NCI-H128 (cell line): ENCODE data around the gene LAMB4.

Experiments
- DNase-seq: peaks from one replicate; lab custom pipeline; 2025; ENCODE audit not compliant: unreplicated experiment; lab: John Stamatoyannopoulos, UW

The LAMB4 gene

DNA sequence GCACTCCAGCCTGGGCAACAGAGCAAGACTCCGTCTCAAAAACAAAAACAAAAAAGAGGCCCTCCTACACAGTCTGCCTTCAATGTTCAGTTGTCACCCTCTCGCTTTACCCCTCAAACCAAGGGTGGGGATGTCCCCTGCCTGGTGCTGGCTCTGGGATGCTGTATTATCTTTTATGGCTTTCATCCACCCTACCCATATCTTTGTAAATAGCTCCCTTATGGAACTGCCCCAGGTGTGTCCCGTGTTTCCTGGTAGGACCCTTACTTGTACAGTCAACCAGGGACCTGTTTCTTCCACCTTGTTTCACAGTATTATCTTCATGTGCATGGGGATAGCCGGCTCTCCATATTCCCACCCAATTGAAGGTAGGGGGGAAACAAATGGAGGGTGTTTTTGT is 111.5 kb downstream of the LAMB4 start:
- no peak for DNase-seq

DNA sequence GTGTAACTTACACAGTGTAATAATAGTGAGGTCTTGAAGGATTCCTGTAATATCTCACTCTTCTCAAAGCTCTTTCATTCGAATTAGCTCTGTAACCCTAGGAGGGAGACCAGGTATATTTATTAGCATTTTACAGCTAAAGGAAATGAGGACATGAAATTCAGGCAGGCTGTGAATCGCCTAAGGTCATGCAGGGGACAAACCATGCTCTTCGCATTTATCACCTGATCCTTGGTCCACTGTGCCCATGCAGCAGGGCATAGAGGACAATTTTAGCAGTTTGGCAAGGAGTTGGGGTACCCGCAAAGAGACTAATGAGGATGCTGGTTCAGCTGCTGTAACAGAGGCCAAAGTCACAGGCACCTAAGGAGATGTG is 112.4 kb downstream of the LAMB4 start:
- no peak for DNase-seq

DNA sequence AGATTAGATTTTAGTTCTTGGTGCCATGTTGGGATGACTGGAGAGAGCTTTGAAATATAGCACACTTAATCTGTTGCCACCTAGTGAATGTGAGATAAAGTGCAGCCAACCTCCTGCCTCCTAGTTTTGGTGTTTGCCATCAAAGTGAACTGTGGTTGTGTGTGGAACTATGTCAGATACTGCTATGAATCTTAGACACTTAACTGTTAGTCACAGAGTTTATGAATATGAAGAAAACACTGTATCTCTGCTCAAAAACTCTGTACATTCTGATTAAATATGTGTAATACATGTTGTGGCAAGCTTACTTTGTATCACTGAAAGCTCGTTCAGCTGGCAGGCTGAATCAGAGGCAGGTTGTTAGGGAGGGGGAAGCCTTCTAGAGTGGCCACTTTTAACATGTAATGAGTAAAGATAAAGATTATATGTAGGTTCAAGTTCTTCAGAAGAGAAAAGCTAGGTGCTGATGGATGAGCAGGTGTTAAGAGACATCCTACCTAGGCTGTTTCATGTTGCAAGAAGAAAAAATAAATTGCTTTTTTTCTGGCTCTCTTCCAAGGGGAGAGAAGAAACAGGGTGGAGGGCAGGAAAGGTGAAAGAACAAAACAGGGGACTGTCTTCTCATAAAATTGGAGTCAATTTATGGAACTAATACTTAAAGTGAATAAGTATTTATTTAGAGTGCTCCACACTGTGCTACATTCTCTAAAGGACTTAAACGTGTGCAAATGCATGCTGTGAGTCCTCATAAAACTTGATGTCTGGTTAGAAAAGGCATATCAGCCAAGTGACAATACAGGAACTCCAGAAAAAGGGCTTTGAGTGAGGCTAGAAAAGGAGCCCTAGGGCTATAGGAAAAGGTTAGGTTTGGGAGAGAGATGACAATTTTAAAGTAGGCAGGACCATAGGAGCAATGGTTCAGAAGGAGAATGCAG is 113.1 kb downstream of the LAMB4 start:
- no peak for DNase-seq

DNA sequence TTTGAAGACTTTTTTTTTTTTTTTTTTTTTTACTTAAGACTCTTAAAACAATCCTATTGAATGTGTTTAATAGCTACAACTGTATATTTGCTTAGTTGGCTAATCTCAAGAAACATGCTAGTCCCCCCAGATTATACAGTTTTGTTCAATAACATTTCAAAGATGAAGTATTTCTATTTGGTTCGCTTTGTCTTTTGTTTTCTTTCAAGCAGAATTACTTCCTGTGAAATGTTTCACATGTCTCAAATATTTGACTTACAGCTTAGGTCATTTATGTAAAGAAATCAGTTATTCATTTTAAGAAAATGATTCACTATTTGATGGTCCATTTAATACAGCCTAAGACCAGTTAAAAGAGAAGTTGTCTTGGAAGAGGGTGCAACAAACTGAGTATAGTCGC is 114.4 kb downstream of the LAMB4 start:
- no peak for DNase-seq

DNA sequence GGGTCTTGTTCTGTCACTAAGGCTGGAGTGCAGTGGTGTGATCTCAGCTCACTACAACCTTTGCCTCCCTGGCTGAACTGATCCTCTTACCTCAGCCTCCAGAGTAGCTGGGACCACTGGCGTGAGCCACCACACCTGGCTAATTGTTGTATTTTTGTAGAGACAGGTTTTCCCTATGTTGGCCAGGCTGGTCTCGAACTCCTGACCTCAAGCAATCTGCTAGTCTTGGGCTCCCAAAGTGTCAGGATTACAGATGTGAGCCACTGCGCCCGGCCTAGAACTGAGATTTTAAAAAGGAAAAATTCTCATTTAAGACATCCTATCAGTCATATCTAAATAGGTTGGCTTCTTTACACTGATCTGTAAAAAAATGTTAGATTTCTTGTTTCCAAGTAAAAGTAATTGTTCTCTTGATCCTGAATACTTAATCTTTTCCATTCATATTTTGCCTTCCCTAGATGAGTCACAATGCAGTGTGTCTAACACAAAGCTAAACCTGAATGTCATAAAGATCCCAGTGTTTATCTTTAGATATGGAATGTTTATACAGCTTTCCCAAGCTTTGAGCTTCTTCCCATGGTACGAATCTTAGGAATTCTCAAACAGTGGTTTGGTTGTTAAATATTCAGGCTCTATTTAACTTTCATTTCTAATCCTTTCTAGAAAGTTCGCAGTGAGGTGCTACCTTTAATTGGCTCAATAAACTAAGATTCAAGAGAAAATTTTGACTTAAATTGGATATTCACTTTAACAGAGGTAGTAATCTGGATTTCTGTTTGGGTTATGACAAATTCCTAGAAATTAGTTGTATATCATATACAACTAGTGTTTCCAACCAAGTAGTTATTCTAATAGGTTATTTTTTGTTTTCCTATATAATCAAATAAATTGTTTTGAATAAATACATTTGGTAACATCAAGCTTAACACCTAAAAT is 115.1 kb downstream of the LAMB4 start:
- DNase-seq, result no peak

DNA sequence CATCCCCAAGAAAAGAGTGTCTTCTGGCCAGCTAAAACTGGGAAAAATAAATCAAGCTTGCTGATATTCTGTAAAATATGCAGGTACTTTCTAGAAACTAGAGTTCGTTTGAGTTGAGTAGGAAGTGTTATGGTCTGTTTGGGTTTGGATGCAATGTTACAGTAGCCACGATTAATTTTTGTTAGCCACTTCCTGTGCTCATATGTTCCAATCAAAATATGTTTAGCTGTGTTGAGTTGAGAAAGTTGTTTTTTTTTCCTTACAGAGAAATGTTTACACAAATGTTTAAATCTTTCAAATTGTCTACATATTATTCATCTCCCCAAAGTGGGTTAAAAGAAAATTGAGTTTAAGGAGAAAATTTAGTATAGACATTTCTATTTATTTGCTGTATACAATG is 115.9 kb downstream of the LAMB4 start:
- DNase-seq, result no peak

DNA sequence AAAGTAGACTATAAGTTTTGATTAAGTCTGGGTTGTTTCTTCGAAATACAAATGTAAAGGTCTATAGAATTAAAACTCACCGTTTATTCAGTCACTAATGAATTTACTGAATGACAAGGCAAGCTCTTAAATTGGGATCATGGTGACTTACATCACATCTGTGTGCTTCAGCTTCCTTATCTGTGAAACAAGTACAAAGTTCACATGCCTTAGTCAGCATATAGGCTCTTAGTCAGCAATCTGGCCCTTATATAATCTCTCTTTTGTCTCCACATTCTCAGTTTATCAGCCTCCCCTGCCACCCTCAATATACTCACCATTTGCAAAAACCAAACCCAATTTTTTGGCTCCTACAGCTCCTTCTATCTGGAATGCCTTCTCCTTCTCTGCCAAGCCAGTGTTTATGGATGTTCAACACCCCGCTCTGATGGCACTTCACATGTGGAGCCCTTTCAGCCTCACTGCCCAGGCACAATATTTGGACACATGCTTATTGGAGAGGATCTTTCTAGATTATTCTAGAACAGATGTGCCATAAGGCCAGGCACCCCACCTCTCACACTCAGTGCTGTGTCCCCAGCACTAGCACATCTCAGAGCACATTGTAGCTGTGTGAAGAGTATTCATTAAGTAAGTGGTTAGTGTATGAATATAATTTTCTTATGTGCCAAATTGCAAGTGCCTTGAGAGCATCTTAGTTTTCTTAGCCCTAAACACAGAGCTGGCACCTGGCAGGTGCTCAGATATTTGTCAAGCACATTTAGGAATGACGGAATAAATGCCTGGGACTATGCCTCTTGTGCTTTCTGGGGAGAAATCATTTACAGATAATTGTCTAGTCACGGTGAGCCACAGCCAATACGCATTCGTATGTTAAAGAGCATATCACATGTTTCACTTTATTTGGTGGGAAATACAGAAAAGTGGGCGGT is 117.4 kb downstream of the LAMB4 start:
- no peak for DNase-seq

DNA sequence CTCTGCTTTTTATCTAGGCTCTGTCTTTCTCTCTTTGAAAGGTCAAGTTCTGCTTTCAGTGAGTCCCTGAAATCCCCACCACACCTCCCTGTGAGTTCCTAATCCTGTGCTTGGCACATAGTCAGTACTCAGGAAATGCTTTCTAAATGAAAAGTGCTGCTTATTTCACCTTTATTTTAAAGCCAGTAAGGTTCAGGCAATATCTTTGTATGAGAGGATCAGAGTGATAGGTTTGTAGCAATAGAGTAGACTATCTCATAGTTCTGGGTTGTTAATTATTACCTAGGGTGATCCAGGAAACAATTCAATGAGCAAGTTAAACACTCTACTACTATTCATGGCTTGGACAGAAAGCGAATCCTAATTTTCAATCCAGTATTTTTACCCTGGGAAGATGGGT is 119.8 kb downstream of the LAMB4 start:
- DNase-seq, result no peak

DNA sequence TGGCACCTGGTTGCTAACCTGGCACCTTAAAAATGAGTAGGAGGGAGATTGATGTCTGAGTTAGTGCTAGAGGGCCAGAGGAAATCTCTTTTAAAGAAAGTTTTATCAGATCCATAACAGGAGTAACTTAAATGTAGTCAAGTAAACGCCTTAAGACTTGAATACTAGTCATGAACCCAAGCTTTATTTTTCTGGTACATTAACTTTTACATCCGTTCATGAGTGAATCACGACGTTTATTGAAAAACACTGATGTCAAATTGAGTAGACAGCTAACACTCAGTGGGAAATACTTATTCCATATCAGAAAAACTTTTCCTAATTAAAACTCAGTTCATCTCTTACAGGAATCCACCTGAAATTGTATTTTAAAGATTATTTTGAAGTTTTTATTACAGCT is 120.3 kb downstream of the LAMB4 start:
- no peak for DNase-seq

DNA sequence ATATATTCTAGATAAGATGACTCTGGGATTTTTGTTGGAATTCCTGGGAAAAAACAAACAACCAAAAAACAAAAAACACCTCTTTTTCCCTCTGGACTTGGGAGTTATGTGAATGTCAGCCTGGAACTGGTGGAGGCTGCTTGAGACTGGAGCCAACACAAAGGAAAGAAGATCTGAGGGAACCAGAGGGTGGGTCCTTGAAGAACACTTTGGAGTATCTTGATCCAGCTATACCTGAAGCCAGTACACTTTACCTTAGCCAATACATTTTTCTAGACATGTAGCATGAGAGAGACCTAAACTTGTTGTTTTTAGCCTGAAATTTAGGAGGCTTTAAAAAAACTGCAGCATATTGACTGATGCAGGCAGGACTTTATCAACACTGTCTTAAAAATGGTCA is 121.3 kb downstream of the LAMB4 start:
- no peak for DNase-seq

DNA sequence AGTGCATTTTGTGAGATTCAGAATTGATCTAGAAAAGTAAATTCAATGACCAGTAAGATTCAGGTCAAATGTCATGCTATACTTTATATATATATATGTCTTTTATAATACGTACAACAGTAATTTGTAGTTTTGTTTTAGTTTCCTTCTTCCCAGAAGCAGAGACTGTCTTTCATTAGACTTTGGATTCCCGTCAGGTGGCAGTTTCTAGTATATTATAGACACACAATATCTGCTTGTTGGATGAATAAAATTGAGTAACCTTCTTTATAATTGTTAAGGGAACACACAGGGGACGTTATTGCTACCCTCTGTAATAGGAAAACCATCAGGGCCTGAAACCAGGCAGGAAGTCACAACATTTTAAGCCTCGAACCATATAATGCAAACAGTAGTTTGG is 121.9 kb downstream of the LAMB4 start:
- DNase-seq, result no peak

DNA sequence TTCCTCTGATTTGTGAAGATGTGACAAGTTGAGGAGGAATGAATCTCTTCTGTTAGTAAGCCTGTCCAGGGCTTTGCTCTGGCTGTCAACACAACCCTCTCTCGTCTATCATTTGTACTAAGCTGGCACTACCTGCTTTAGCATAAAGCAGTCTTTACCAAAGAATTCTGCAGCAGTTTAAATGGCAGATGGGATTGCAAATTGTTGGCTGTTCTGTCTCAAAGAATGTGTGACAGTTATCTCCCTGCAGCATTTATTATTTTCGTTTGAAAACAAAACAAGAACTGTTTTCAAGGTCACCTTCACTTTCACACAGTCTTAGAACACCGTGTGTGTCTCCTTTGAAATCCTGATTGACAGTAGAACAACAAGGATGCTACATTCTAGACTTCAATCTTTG is 122.4 kb downstream of the LAMB4 start:
- DNase-seq, result no peak

DNA sequence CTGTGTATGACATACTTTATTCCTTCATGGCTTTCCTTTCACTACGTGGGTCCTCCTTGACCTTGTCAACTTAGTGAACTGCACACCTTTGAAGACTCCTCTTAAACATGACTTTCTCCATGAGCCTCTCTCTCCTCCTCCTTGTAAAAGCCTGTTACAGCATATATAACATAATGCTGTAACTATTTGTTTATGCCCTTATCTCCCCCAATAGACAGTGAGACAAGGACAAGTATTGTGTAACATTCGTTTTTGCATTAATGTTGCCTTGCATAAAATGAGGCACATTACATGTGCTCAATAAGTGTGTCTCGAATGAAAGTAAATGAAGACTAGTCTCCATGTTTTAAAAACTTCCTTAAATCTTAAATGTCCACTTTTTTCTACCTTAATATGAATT is 122.9 kb downstream of the LAMB4 start:
- no peak for DNase-seq

DNA sequence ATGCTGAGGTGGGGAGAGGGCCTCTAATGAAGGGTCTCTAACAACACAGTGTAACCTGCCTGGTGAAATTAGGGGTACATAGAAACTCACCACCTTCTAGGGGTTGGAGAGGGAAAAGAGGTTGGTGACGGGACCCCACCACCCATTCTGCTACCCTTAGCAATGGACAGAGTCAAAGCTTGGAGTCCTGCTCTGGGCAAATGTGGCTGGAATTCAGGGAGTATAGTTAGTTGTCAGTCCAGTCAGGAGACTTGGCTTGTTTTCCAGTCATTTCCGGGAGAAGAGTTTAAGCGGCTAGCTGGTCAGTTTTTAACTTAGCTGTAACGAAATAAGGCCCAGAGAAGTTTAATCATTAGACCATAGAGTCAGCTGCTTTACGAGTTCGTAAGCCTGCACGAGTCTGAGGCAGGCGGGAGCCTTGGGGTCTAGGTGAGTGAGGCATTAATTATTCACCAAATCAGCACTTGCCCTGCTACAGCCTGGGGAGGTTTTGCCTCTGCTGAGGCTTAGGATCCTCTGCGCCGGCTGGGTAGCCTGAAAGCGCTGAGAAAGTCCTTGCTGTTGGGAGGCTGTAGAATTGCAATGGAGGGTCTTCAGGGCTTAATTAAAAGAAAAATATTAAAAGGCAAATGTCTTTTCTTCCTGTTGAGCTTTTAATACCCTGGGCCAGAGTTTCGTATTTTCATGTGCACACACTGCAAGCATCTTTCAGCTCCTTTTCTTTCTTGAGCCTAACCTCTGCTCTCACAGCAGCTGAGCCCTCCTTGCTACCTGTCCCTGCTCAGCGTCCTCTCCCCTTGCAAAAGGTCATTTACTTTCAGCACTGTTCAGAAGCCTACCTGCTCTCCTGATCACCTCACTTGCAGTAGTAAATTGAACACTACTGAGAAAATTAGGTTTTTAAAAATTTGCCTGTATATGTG is 125.7 kb downstream of the LAMB4 start:
- DNase-seq, result no peak

DNA sequence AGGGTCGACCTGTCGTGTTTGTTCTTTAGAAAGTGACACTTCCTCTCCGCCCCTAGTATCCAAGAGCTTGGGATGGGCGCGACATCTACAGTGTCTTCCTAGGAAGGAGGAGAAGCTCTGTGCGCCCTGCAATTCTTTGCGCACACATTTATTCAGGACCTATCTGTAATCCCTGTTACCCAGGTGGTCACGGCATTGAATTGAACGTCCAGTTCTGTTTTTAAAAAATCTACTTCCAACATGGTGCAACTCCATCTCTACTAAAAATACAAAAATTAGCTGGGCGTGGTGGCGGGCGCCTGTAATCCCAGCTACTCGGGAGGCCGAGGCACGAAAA is 126.6 kb downstream of the LAMB4 start:
- no peak for DNase-seq

DNA sequence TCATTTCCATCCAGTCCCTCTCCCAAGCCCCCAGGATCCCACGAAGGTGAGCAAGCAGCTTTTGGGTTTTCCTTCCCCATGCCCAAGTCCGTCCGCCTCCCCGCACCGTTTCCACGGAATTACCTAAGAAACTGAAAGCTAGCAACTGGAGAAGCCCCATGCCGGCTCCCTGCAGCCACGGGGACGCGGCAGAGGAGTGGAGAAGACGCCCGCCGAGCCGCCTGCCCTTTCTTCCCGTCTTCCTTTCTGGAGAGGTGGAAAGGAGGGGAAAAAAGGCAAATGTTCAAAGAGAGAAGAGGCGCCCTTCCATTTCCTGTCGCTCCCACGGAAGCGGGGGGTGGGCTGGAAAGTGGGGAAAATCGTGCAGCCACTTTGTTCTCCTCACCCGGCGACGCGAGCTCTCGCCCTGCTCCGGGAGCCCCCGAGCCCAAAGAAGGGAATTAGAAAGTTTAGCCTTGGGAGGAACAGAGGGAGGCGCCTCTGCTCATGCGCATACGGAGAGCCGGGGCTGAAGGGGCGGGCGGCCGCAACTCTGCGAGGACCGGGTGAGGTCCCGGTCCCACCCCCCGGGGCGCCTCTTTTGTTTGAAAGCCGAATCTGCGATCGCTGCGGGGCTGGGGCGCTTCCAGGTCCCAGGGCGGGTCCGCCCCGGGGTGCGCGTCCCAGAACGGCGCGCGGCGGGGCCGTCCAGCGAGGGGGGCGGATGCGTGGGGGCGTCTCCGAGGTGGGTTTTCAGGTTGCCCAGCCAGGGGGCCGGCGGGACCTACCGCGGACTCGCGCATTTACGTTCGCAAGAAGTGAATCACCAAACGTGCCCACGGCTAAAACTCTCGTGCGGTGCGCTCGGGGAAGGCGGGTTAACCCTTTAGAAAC is 127.2 kb downstream of the LAMB4 start, which contains the start of gene LAMB1:
Gene LAMB1, minus strand, starts transcription at position 436 of the 873 bp plus-strand sequence. Its CDS starts 276 bp downstream, at position 160.
- no peak for DNase-seq

DNA sequence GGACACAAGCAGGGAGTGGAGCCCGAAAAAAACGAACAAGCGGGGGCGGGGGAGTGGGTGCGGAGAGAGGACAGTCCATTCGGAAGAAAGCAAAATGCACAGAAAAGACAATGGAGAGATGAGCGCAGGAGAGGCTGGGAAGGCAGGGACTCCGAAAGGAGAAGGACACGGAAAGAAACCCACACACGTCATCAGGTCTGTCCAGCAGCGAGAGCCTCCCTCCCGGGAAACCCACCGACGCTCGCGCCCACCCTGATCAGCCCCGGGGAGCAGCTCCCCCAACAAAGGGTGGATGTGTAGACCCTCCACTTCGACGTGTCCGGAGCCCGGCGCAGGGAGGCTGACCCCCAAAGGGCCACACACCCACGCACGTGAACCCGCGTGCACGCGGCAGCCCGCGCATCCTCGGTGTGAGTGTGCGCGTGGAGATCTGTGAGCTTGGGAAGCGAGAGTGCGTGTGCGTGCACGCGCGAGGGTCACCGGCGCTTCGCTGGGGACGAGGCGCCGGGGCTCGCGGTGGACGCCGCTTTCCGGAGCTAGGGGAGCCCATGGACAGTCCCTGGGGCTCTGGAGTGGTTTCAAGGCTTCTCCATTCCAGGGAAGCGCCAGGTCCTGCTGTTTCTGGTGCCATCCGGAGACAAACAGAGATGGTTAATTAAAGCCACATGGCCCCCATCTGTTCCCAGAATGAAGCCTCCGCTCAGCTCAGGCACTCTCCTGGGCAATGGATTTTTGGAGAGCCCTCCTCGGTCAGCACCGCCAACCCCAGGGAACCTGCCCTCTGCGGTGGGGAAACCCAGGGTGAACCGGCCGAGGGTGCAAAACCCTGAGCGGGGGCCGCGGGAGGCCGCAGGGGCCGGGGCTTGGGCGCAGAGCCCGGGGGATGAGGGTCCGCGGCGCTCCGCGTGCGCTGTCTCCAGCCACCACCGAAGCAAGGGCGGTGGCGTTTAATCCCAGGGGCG is 128.1 kb downstream of the LAMB4 start:
- no peak for DNase-seq
